ENCODE measurements around the gene AP2S1. TPM values are rescaled to one million over a fixed set of nuclear protein-coding genes. Genes with fewer than 3 reads are reported as not detected.

AP2S1 gene
- total RNA-seq, 1 experiment from 2014 or later = 241 TPM

DNA sequence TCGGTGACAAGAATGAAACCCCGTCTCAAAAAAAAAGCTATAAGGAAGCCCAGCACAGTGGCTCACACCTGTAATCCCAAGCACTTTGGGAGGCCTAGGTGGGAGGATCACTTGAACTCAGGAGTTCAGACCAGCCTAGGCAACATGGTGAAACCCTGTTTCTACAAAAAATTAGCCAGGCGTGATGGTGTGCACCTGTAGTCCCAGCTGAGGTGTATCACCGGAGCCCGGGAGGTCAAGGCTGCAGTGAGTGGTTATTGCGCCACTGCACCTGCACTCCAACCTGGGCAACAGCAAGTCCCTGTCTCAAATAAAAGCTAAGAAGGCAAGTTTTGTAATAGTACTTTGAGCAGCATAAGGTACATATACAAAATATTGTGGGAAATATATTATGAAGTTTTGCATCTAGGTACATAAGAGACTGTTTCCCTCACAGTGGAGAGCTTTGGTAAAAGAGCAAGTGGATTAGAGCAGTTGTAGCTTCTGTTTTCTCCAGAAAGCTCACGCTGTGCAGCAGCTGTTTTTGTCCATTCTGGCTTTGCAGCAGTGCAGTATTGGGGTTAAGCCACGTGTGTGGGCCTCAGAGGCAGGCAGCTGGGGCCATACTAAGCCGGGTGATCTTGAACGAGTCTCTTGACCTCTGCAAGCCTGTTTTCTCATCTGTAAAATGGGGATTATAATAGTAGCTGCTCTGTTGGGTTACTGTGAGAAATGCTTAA is 45.6 kb upstream of the AP2S1 start:
- no peak overlapping the region for H3K27ac ChIP-seq (ENCODE audit: low read depth, low read length, poor library complexity, severe bottlenecking)
- intact Hi-C loops (cut with micrococcal nuclease; ENCODE audit: unreplicated experiment) = no loop called here
- POLR2A ChIA-PET (ENCODE audit: low non-redundant PET) = no interaction called here
- peaks cover 29% of the 10 kb centered on the region for H3K4me1 ChIP-seq (ENCODE audit: insufficient read depth, low read length, poor library complexity, severe bottlenecking)
- BruUV-seq (replicated peaks) = no TSS peak
- TF ChIP-seq, protein P1, sequence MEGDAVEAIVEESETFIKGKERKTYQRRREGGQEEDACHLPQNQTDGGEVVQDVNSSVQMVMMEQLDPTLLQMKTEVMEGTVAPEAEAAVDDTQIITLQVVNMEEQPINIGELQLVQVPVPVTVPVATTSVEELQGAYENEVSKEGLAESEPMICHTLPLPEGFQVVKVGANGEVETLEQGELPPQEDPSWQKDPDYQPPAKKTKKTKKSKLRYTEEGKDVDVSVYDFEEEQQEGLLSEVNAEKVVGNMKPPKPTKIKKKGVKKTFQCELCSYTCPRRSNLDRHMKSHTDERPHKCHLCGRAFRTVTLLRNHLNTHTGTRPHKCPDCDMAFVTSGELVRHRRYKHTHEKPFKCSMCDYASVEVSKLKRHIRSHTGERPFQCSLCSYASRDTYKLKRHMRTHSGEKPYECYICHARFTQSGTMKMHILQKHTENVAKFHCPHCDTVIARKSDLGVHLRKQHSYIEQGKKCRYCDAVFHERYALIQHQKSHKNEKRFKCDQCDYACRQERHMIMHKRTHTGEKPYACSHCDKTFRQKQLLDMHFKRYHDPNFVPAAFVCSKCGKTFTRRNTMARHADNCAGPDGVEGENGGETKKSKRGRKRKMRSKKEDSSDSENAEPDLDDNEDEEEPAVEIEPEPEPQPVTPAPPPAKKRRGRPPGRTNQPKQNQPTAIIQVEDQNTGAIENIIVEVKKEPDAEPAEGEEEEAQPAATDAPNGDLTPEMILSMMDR (conservative IDR thresholded peaks at IDR 0.05; ENCODE audit: low read depth, low read length) = no peak
- TF ChIP-seq EZH2 (IDR thresholded peaks at IDR 0.05; ENCODE audit: borderline replicate concordance, low read depth, low read length, poor library complexity, severe bottlenecking) = no peak
- H3K9me3 ChIP-seq (ENCODE audit: low read depth, low read length, poor library complexity, severe bottlenecking) = no peaks in the 10 kb centered on the region
- DNase-seq (ENCODE audit: low spot score) = no peak
- CTCF ChIA-PET = no interaction called here
- no peaks in the 10 kb centered on the region for H3K36me3 ChIP-seq (ENCODE audit: insufficient read depth, low read length, poor library complexity, severe bottlenecking)
- H3K27me3 ChIP-seq (replicated peaks; ENCODE audit: insufficient read depth, low read depth, low read length, poor library complexity) = no peaks in the 10 kb centered on the region
- no peak overlapping the region for H3K4me3 ChIP-seq (ENCODE audit: low read depth, low read length, poor library complexity, severe bottlenecking)

DNA sequence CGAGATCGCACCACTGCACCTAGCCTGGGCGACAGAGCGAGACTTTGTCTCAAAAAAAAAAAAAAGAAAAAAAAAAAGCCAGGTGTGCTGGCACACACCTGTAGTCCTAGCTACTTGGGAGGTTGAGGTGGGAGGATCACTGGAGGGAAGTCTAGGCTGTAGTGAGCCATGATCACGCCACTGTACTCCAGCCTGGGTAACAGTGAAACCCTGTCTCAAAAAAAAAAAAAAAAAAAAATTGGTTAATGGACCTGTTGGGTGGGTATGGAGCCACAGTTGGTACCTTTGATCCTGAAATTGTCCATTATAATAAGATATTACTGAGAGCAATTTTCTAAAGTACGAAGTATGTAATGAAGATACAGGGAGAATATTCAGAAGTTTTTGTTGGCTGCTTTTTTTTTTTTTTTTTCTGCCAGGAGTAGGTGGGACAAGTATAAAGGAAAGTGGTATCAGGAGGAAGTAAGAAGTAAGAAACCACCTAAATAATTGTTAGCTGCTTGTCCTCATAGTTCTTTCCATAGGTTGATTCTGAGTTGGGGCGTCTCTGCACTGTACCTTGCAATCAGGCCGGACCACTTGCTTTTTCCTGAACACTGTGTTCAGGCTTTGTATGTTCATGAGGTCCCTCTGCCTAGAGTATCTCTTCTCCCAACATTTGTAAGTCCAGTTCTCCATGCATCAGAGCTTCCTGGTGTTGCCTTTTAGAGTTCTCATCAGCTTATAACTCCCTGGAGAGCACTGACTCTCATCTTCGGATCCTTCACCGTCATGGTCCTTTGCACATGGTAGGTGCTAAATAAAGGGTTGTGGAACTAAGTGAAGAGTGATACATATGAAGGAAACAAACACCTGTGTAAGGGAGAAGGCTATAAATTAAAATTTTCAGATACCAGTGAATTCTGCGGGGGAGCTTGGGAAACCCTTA is 41.9 kb upstream of the AP2S1 start:
- H3K27ac ChIP-seq (ENCODE audit: low read depth, low read length, poor library complexity, severe bottlenecking) = peak overlapping the region; percentile 58
- intact Hi-C loops (cut with micrococcal nuclease; ENCODE audit: unreplicated experiment) = no loop called here
- TF ChIP-seq EZH2 (IDR thresholded peaks at IDR 0.05; ENCODE audit: borderline replicate concordance, low read depth, low read length, poor library complexity, severe bottlenecking) = no peak
- TF ChIP-seq, protein P1 (conservative IDR thresholded peaks at IDR 0.05; ENCODE audit: low read depth, low read length) = no peak
- ChIA-PET POLR2A (ENCODE audit: low non-redundant PET) (no interaction called here), CTCF (no interaction called here)
- H3K36me3 ChIP-seq (ENCODE audit: insufficient read depth, low read length, poor library complexity, severe bottlenecking) = no peaks in the 10 kb centered on the region
- H3K4me1 ChIP-seq (ENCODE audit: insufficient read depth, low read length, poor library complexity, severe bottlenecking) = peaks cover 31% of the 10 kb centered on the region
- no TSS peak for BruUV-seq (replicated peaks)
- no peaks in the 10 kb centered on the region for H3K27me3 ChIP-seq (replicated peaks; ENCODE audit: insufficient read depth, low read depth, low read length, poor library complexity)
- no peak overlapping the region for H3K4me3 ChIP-seq (ENCODE audit: low read depth, low read length, poor library complexity, severe bottlenecking)
- no peaks in the 10 kb centered on the region for H3K9me3 ChIP-seq (ENCODE audit: low read depth, low read length, poor library complexity, severe bottlenecking)
- no peak for DNase-seq (ENCODE audit: low spot score)

DNA sequence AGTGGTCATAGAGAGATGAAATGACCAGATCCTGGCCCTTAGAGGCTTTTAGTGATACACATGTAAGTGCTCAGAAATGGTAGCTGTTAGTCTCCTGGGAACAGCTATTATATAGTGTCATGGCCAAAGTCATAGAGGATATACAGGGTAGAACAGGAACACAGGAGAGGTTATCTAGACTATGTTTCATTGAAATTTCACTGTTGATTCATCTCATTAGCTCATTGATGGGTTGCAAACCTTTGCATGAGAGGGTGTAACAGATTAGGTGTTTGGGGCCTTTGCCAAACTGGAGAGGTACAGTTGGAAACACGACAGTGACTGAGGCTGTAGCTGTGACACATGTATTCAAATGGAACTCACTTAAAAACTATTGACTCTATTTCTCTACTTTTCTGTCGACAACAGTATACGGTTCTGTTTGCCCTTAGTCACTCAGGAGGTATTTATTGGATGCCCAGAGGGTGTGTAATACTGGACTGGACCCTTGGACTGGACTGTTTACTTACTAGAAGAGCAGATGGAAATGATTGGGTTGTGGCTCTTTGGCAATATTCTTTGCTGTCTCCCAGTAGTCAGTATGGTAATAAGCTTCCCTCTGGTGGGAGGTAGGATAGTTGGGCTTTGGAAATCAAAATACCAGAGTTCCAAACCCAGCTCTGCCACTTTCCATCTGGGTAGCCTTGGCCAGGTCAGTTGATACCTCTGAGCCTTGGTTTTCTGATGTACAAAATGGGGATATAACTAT is 40.0 kb upstream of the AP2S1 start:
- intact Hi-C loops (cut with micrococcal nuclease; ENCODE audit: unreplicated experiment) = no loop called here
- H3K27me3 ChIP-seq (replicated peaks; ENCODE audit: insufficient read depth, low read depth, low read length, poor library complexity) = no peaks in the 10 kb centered on the region
- peaks cover 3% of the 10 kb centered on the region for H3K9me3 ChIP-seq (ENCODE audit: low read depth, low read length, poor library complexity, severe bottlenecking)
- H3K4me1 ChIP-seq (ENCODE audit: insufficient read depth, low read length, poor library complexity, severe bottlenecking) = peaks cover 26% of the 10 kb centered on the region
- ChIA-PET CTCF (no interaction called here), POLR2A (ENCODE audit: low non-redundant PET) (no interaction called here)
- no peak overlapping the region for H3K27ac ChIP-seq (ENCODE audit: low read depth, low read length, poor library complexity, severe bottlenecking)
- TF ChIP-seq EZH2 (IDR thresholded peaks at IDR 0.05; ENCODE audit: borderline replicate concordance, low read depth, low read length, poor library complexity, severe bottlenecking) = no peak
- TF ChIP-seq, protein P1 (conservative IDR thresholded peaks at IDR 0.05; ENCODE audit: low read depth, low read length) = no peak
- DNase-seq (ENCODE audit: low spot score) = no peak
- H3K4me3 ChIP-seq (ENCODE audit: low read depth, low read length, poor library complexity, severe bottlenecking) = no peak overlapping the region
- no TSS peak for BruUV-seq (replicated peaks)
- no peaks in the 10 kb centered on the region for H3K36me3 ChIP-seq (ENCODE audit: insufficient read depth, low read length, poor library complexity, severe bottlenecking)
